Measurements from ENCODE around the gene GSTO2. TPM values are rescaled to one million over a fixed set of nuclear protein-coding genes. Genes with fewer than 3 reads are reported as not detected.
"Not testable (repeated sequence)": the region's sequence is repeated elsewhere in the genome, so short reads cannot be mapped to it uniquely, and the experiment has no call there.

The GSTO2 gene
- total RNA-seq, 1 experiment from 2014 or later: 1.1 TPM

DNA sequence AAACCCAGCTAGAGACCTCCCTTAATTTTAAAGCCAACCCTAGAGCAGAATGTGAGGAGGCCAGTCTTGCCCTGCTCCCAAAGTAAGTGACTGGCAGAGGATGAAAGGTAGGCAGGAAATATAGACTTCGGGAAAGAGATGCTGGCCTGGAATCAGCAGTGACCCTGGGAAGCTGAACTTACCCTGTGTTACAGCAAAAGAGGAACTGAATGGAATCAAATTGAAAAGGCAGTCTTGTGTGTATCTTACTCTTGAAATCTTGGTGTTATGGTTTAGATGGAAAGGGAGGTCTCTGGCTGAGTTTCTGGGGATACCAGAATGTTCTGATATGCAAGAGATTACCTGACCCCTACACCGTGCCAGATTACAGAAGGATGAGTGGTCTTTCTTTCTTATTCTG lies 28.9 kb upstream of the GSTO2 start:
- no peak overlapping the region for H3K27ac Mint-ChIP-seq (ENCODE audit: unreplicated experiment)
- CTCF ChIA-PET: no interaction called here
- BruUV-seq (replicated peaks): no TSS peak
- intact Hi-C loops (cut with micrococcal nuclease; ENCODE audit: unreplicated experiment): no loop called here
- peaks cover 24% of the 10 kb centered on the region for H3K4me1 Mint-ChIP-seq (ENCODE audit: low read depth, unreplicated experiment)
- peaks cover 37% of the 10 kb centered on the region for H3K4me1 ChIP-seq
- H3K36me3 Mint-ChIP-seq (ENCODE audit: insufficient read depth, unreplicated experiment): no peaks in the 10 kb centered on the region
- no peaks in the 10 kb centered on the region for H3K27me3 ChIP-seq (replicated peaks; ENCODE audit: control insufficient read depth, insufficient read depth, low read length)
- TF ChIP-seq, protein P1, sequence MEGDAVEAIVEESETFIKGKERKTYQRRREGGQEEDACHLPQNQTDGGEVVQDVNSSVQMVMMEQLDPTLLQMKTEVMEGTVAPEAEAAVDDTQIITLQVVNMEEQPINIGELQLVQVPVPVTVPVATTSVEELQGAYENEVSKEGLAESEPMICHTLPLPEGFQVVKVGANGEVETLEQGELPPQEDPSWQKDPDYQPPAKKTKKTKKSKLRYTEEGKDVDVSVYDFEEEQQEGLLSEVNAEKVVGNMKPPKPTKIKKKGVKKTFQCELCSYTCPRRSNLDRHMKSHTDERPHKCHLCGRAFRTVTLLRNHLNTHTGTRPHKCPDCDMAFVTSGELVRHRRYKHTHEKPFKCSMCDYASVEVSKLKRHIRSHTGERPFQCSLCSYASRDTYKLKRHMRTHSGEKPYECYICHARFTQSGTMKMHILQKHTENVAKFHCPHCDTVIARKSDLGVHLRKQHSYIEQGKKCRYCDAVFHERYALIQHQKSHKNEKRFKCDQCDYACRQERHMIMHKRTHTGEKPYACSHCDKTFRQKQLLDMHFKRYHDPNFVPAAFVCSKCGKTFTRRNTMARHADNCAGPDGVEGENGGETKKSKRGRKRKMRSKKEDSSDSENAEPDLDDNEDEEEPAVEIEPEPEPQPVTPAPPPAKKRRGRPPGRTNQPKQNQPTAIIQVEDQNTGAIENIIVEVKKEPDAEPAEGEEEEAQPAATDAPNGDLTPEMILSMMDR (IDR thresholded peaks at IDR 0.05; ENCODE audit: insufficient read depth in 1 of 2, low read depth in 1 of 2, low read length in 1 of 2, severe bottlenecking in 1 of 2, unreplicated experiment in 1 of 2): no peak
- H3K4me3 Mint-ChIP-seq (ENCODE audit: unreplicated experiment): no peak overlapping the region
- no peaks in the 10 kb centered on the region for H3K36me3 ChIP-seq (ENCODE audit: control insufficient read depth, insufficient read depth, low read length)
- no peak overlapping the region for H3K4me3 ChIP-seq (ENCODE audit: low read depth, low read length)
- no peaks in the 10 kb centered on the region for H3K9me3 ChIP-seq
- H3K9me3 Mint-ChIP-seq (ENCODE audit: unreplicated experiment): no peaks in the 10 kb centered on the region
- no peak for DNase-seq
- H3K27me3 Mint-ChIP-seq (ENCODE audit: insufficient read depth, unreplicated experiment): no peaks in the 10 kb centered on the region
- POLR2A ChIA-PET: no interaction called here

DNA sequence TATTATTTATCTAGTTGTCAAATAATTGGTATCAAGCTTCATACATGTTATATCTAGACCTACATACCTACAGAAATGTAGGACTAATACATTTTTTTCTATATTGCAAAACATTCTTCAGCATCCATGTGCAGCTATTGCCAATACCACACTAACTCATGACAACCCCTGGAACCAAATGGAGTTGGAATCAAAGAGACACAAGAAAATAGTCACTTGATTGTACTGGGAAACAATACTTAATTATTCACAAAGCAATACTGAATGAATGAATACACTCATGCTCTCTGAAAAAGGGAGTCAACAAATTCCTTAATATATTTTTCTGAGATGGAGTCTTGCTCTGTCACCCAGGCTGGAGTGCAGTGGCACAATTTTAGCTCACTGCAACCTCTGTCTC lies 26.4 kb upstream of the GSTO2 start:
- TF ChIP-seq, protein P1 (IDR thresholded peaks at IDR 0.05; ENCODE audit: insufficient read depth in 1 of 2, low read depth in 1 of 2, low read length in 1 of 2, severe bottlenecking in 1 of 2, unreplicated experiment in 1 of 2): no peak
- ChIA-PET CTCF (no interaction called here), POLR2A (no interaction called here)
- Histone ChIP-seq H3K4me3 (ENCODE audit: low read depth, low read length) (no peak overlapping the region), H3K27me3 (replicated peaks; ENCODE audit: control insufficient read depth, insufficient read depth, low read length) (no peaks in the 10 kb centered on the region), H3K4me1 (peaks cover 22% of the 10 kb centered on the region), H3K36me3 (ENCODE audit: control insufficient read depth, insufficient read depth, low read length) (no peaks in the 10 kb centered on the region), H3K9me3 (peaks cover 17% of the 10 kb centered on the region)
- BruUV-seq (replicated peaks): no TSS peak
- DNase-seq: no peak
- Mint-ChIP-seq H3K9me3 (ENCODE audit: unreplicated experiment) (no peaks in the 10 kb centered on the region), H3K4me1 (ENCODE audit: low read depth, unreplicated experiment) (peaks cover 14% of the 10 kb centered on the region), H3K27me3 (ENCODE audit: insufficient read depth, unreplicated experiment) (no peaks in the 10 kb centered on the region), H3K36me3 (ENCODE audit: insufficient read depth, unreplicated experiment) (no peaks in the 10 kb centered on the region), H3K27ac (ENCODE audit: unreplicated experiment) (peak overlapping the region; percentile 73), H3K4me3 (ENCODE audit: unreplicated experiment) (no peak overlapping the region)
- intact Hi-C loops (cut with micrococcal nuclease; ENCODE audit: unreplicated experiment): no loop called here

DNA sequence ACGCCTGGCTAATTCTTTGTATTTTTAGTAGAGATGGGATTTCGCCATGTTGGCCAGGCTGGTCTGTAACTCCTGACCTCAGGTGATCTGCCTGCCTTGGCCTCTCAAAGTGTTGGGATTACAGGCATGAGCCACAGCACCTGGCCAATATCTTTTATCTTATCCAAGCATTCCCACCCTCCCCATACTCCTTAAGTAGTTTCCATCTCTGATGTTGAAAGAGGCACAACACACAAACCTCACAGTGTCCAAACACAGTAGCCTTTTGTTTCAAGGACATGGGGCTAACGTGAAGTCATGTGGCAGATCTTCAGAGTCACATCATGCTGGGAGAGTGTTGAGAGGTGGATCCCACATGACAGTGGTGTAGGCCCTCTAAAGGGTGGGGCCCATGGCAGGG lies 26.0 kb upstream of the GSTO2 start:
- H3K36me3 Mint-ChIP-seq (ENCODE audit: insufficient read depth, unreplicated experiment); H3K4me1 Mint-ChIP-seq (ENCODE audit: low read depth, unreplicated experiment); H3K4me3 ChIP-seq (ENCODE audit: low read depth, low read length); H3K36me3 ChIP-seq (ENCODE audit: control insufficient read depth, insufficient read depth, low read length); H3K27me3 Mint-ChIP-seq (ENCODE audit: insufficient read depth, unreplicated experiment); H3K27me3 ChIP-seq (replicated peaks; ENCODE audit: control insufficient read depth, insufficient read depth, low read length); POLR2A ChIA-PET; H3K9me3 Mint-ChIP-seq (ENCODE audit: unreplicated experiment); CTCF ChIA-PET; BruUV-seq (replicated peaks); H3K4me3 Mint-ChIP-seq (ENCODE audit: unreplicated experiment): not testable (repeated sequence)
- intact Hi-C loops (cut with micrococcal nuclease; ENCODE audit: unreplicated experiment): loop anchor here (1.0 kb wide), 1 partner anchor 10 kb away; no protein-coding TSS in a partner anchor
- peaks cover 21% of the 10 kb centered on the region for H3K9me3 ChIP-seq
- peak; percentile 57 to 67 for DNase-seq
- H3K4me1 ChIP-seq: peaks cover 17% of the 10 kb centered on the region
- H3K27ac Mint-ChIP-seq (ENCODE audit: unreplicated experiment): peak overlapping the region; percentile 73

DNA sequence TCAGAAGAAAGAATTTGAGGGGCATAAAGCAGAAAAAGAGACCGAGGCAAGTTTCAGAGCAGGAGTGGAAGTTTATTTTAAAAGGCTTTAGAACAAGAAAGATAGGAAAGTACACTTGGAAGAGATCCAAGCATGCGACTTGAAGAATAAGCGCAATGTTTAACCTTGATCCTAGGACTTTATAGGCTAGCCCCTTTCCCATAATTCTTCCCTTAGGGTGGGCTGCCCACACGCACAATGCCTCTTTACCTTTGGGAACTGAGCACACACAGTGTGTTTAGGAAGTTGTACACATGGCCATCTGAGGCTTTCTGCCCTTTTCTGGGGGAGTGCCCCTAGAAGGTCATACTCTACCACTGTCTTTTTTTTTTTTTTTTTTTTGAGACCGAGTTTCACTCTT lies 25.5 kb upstream of the GSTO2 start:
- H3K27ac Mint-ChIP-seq (ENCODE audit: unreplicated experiment): peak overlapping the region; percentile 73
- Histone ChIP-seq H3K4me3 (ENCODE audit: low read depth, low read length) (no peak overlapping the region), H3K27me3 (replicated peaks; ENCODE audit: control insufficient read depth, insufficient read depth, low read length) (no peaks in the 10 kb centered on the region), H3K36me3 (ENCODE audit: control insufficient read depth, insufficient read depth, low read length) (no peaks in the 10 kb centered on the region), H3K9me3 (peaks cover 22% of the 10 kb centered on the region), H3K4me1 (peaks cover 17% of the 10 kb centered on the region)
- CTCF ChIA-PET: no interaction called here
- no TSS peak for BruUV-seq (replicated peaks)
- no peaks in the 10 kb centered on the region for H3K36me3 Mint-ChIP-seq (ENCODE audit: insufficient read depth, unreplicated experiment)
- H3K9me3 Mint-ChIP-seq (ENCODE audit: unreplicated experiment): no peaks in the 10 kb centered on the region
- no peaks in the 10 kb centered on the region for H3K27me3 Mint-ChIP-seq (ENCODE audit: insufficient read depth, unreplicated experiment)
- H3K4me3 Mint-ChIP-seq (ENCODE audit: unreplicated experiment): no peak overlapping the region
- POLR2A ChIA-PET: no interaction called here
- H3K4me1 Mint-ChIP-seq (ENCODE audit: low read depth, unreplicated experiment): peaks cover 9% of the 10 kb centered on the region
- TF ChIP-seq, protein P1 (IDR thresholded peaks at IDR 0.05; ENCODE audit: insufficient read depth in 1 of 2, low read depth in 1 of 2, low read length in 1 of 2, severe bottlenecking in 1 of 2, unreplicated experiment in 1 of 2): no peak
- DNase-seq: no peak
- intact Hi-C loops (cut with micrococcal nuclease; ENCODE audit: unreplicated experiment): loop anchor here (1.0 kb wide), 1 partner anchor 10 kb away; no protein-coding TSS in a partner anchor
